ENCODE results near the gene AGPAT4. TPM values are rescaled to one million over a fixed set of nuclear protein-coding genes. Genes with fewer than 3 reads are reported as not detected.

The AGPAT4 gene
- total and polyA plus RNA-seq, 8 donors = 12.4 to 19.4 (median 15.7) TPM

DNA sequence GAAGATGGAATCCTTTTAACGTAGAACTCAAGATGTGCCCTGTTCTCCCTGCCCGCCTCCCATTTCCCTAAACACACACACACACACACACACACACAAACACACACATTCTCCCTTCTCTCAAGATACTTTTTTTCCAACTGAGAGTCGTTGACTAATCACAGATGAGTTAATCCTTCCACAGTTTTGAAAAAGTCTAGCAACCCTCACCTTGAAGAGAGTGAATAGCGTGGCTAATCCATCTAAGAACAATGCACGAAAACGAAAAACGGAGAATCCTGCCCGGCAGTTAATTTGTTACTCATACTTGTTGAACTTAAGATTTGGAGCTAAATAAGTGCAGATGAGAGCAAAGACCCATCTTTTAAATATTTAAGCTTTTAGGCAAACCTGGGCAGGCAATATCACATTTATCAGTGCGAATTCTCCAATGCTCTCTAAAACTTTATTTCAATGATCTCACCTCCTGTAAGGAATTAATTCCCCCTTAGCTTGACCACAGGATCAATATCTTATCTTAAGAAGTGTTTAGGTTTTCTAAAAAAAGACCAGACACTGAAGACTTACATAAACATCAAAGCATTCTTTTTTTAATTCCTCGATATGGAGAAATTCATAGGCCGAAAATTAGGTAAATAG, 1.1 kb downstream of the AGPAT4 start:
- Histone ChIP-seq H3K4me1 (peaks cover 0 to 19% of the 10 kb centered on the region in 2 donors), H3K27me3 (no peaks in the 10 kb centered on the region), H3K9me3 (no peaks in the 10 kb centered on the region), H3K4me3 (peak overlapping the region; percentile 65), H3K27ac (peak overlapping the region in 1 of 2 donors; percentile 85), H3K36me3 (no peaks in the 10 kb centered on the region)
- ATAC-seq = no peak
- DNase-seq = peak in 1 of 4 donors; percentile 28
- intact Hi-C loops (cut with DNase I) = no loop called here
- TF ChIP-seq, protein P1, sequence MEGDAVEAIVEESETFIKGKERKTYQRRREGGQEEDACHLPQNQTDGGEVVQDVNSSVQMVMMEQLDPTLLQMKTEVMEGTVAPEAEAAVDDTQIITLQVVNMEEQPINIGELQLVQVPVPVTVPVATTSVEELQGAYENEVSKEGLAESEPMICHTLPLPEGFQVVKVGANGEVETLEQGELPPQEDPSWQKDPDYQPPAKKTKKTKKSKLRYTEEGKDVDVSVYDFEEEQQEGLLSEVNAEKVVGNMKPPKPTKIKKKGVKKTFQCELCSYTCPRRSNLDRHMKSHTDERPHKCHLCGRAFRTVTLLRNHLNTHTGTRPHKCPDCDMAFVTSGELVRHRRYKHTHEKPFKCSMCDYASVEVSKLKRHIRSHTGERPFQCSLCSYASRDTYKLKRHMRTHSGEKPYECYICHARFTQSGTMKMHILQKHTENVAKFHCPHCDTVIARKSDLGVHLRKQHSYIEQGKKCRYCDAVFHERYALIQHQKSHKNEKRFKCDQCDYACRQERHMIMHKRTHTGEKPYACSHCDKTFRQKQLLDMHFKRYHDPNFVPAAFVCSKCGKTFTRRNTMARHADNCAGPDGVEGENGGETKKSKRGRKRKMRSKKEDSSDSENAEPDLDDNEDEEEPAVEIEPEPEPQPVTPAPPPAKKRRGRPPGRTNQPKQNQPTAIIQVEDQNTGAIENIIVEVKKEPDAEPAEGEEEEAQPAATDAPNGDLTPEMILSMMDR (IDR thresholded peaks at IDR 0.05) = no peak

DNA sequence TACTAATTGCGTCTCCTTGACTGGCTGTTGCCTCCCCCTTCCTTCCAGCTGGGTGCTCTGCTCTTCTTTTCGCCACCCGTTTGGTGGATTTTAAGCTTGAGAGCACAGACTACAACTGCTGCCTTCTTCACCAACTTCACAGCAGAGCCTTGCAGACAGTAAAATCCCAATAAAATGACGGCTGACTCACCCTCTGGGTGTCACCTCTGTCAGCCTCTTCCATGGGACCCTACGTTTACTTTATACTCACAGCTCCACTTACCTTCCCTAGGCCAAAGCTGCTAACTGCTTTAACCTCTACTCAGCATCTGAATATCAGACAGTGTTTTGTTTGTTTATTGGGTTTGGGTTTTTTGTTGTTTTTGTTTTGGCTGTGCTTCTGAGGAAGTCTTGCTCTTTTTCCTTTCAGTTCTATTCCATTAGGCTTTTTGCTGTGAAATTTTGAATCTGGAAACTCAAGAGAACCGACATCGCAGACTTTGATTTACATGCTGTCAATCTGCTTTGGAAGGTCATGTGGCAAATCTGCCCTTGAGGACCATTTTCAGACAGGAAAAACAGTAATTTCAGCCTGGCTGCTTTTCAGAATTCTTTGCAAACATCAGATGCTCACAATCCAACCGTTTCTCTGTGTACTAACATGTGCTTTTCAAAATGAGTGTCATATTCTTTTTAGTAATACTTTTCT, 2.4 kb downstream of the AGPAT4 start:
- Histone ChIP-seq H3K4me3 (no peak overlapping the region), H3K4me1 (peaks cover 0 to 19% of the 10 kb centered on the region in 2 donors), H3K9me3 (no peaks in the 10 kb centered on the region), H3K27me3 (no peaks in the 10 kb centered on the region), H3K36me3 (no peaks in the 10 kb centered on the region), H3K27ac (no peak overlapping the region)
- TF ChIP-seq, protein P1 (IDR thresholded peaks at IDR 0.05) = no peak
- intact Hi-C loops (cut with DNase I) = no loop called here
- ATAC-seq (no peak), DNase-seq (no peak)

DNA sequence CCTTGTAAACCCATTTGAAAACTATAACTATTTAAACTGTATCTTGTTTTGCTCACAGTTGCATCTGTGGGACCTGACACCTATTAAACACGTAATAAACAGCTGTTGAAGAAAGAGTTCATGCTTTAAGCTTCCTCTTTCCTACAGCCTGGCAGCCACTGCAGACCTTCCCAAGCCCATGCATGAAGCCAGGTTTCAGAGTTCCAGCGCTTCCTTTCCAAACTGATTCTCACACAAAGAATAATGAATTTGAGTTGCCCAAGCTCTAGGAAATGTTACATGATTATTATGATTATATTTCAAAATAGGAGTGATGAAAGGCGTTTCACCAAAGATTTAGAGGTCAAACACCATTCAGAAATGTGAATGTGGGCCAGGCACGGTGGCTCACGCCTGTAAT, 3.7 kb downstream of the AGPAT4 start:
- Histone ChIP-seq H3K27ac (no peak overlapping the region), H3K36me3 (no peaks in the 10 kb centered on the region), H3K4me1 (peaks cover 0 to 19% of the 10 kb centered on the region in 2 donors), H3K9me3 (no peaks in the 10 kb centered on the region), H3K4me3 (no peak overlapping the region), H3K27me3 (no peaks in the 10 kb centered on the region)
- ATAC-seq = no peak
- no peak for DNase-seq
- TF ChIP-seq, protein P1 (IDR thresholded peaks at IDR 0.05) = no peak
- intact Hi-C loops (cut with DNase I) = no loop called here

DNA sequence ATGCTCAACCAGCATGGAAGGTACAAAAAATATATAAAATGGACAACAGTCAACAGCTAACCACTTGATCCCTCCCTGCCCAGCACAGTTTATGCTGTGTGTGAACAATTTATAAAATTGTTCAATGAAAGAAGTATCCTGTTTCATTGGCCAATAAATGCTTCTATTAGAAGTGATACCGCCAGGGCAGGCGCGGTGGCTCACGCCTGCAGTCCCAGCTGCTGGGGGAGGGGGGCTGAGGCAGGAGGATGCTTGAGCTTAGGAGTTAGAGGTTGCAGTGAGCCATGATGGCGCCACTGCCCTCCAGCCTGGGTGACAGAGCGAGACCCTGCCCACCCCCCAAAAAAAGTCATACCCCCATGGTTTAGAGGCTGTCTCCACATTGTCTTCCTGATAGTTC, 4.6 kb downstream of the AGPAT4 start:
- Histone ChIP-seq H3K36me3 (peaks cover 0 to 5% of the 10 kb centered on the region in 2 donors), H3K4me3 (no peak overlapping the region), H3K27me3 (no peaks in the 10 kb centered on the region), H3K4me1 (peaks cover 0 to 12% of the 10 kb centered on the region in 2 donors), H3K9me3 (no peaks in the 10 kb centered on the region), H3K27ac (no peak overlapping the region)
- TF ChIP-seq, protein P1 (IDR thresholded peaks at IDR 0.05) = no peak
- ATAC-seq = no peak
- intact Hi-C loops (cut with DNase I) = no loop called here
- DNase-seq = no peak

DNA sequence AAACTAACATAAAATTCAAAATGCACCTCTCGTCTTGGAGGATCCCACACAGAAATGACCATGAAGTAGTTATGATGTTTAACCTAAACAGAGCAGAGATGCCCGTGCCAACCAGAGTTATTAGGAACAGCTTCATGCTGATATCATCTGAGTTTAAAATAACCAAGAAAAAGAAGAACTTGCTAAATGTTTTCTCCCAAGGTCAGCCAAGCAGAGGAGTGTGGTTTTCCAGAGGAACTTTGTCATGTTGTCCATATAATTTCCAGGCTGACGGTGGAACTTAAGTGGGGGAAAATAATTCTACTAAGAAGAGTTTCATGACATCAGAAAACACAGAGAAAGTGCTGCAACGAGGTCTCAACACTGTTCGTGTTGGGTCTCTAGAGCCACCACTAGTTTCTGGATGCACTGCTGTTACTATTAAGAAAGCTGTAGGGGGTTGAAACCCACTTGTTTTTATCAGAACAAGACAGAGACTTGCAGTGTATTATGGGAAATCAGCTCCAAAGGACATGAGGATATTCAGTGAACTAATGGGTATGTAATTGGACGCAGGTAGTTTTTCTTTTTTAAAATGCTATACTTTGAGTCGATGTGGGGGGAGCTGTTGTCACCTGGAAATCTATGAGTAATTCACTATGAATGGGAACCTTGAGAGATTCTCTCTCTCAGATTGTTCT, 5.2 kb downstream of the AGPAT4 start:
- DNase-seq = no peak
- Histone ChIP-seq H3K27ac (no peak overlapping the region), H3K9me3 (no peaks in the 10 kb centered on the region), H3K36me3 (peaks cover 0 to 6% of the 10 kb centered on the region in 2 donors), H3K27me3 (no peaks in the 10 kb centered on the region), H3K4me3 (no peak overlapping the region), H3K4me1 (peaks cover 0 to 10% of the 10 kb centered on the region in 2 donors)
- intact Hi-C loops (cut with DNase I) = no loop called here
- TF ChIP-seq, protein P1 (IDR thresholded peaks at IDR 0.05) = no peak
- ATAC-seq = no peak

All from left lung (tissue), 10 donors.